HCT116 (cell line): Measurements from ENCODE around the gene CDK1.

Experiments
- ZNF274 ChIP-seq: fragments of 200-500 bp; sonication (Bioruptor generic); IDR thresholded peaks from 2 replicates; pipeline ENCODE4 v1.6.1; 2014; ENCODE audit warnings: mild to moderate bottlenecking, low read depth, low read length, inconsistent platforms
- TF ChIP-seq, protein P1 (sequence below), 3 experiments: fragments of 200-600 bp in 1 of 3; sonication (generic) in 1 of 3; IDR thresholded peaks in 2 of 3; conservative IDR thresholded peaks in 1 of 3; 2 replicates each; pipeline ENCODE4 v1.5.1; 2012 to 2017; ENCODE audit warnings: low read depth in 2 of 3, low read length in 2 of 3, antibody characterized with exemption in 1 of 3, borderline replicate concordance in 1 of 3, control low read depth in 1 of 3, mild to moderate bottlenecking in 1 of 3, mixed read lengths in 1 of 3, mixed run types in 1 of 3, moderate library complexity in 1 of 3; ENCODE audit not compliant: insufficient read depth in 1 of 3
- TF ChIP-seq, protein P2 (sequence below): IDR thresholded peaks from 2 replicates; pipeline ENCODE4 v1.6.1; 2012; ENCODE audit warnings: low read depth

DNA sequence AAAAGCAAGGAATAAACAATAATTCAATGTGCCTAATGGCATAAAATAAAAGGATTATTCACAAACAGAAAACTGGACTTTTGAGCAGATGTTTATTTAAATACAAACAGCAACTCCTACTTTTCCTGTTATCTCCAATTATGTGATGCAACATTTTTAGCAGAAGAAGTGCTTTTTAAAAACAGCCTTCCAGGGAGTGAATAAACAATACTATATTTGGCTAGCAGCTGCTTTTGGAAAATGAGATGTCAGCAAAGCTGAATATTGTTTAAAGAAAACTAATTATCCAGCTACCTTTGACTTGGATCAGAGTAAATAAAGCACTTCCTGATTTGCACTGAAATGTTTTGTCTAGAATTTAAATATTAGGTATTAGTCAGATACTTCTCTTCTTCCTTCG is 23.2 kb downstream of the CDK1 start:
- TF ChIP-seq, protein P1, sequence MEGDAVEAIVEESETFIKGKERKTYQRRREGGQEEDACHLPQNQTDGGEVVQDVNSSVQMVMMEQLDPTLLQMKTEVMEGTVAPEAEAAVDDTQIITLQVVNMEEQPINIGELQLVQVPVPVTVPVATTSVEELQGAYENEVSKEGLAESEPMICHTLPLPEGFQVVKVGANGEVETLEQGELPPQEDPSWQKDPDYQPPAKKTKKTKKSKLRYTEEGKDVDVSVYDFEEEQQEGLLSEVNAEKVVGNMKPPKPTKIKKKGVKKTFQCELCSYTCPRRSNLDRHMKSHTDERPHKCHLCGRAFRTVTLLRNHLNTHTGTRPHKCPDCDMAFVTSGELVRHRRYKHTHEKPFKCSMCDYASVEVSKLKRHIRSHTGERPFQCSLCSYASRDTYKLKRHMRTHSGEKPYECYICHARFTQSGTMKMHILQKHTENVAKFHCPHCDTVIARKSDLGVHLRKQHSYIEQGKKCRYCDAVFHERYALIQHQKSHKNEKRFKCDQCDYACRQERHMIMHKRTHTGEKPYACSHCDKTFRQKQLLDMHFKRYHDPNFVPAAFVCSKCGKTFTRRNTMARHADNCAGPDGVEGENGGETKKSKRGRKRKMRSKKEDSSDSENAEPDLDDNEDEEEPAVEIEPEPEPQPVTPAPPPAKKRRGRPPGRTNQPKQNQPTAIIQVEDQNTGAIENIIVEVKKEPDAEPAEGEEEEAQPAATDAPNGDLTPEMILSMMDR (IDR thresholded peaks at IDR 0.05 in 2 of 3, conservative IDR thresholded peaks at IDR 0.05 in 1 of 3; ENCODE audit: borderline replicate concordance in 1 of 3, insufficient read depth in 1 of 3, low read depth in 2 of 3, low read length in 2 of 3), result no peak
- TF ChIP-seq, protein P2, sequence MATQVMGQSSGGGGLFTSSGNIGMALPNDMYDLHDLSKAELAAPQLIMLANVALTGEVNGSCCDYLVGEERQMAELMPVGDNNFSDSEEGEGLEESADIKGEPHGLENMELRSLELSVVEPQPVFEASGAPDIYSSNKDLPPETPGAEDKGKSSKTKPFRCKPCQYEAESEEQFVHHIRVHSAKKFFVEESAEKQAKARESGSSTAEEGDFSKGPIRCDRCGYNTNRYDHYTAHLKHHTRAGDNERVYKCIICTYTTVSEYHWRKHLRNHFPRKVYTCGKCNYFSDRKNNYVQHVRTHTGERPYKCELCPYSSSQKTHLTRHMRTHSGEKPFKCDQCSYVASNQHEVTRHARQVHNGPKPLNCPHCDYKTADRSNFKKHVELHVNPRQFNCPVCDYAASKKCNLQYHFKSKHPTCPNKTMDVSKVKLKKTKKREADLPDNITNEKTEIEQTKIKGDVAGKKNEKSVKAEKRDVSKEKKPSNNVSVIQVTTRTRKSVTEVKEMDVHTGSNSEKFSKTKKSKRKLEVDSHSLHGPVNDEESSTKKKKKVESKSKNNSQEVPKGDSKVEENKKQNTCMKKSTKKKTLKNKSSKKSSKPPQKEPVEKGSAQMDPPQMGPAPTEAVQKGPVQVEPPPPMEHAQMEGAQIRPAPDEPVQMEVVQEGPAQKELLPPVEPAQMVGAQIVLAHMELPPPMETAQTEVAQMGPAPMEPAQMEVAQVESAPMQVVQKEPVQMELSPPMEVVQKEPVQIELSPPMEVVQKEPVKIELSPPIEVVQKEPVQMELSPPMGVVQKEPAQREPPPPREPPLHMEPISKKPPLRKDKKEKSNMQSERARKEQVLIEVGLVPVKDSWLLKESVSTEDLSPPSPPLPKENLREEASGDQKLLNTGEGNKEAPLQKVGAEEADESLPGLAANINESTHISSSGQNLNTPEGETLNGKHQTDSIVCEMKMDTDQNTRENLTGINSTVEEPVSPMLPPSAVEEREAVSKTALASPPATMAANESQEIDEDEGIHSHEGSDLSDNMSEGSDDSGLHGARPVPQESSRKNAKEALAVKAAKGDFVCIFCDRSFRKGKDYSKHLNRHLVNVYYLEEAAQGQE, result no peak
- TF ChIP-seq ZNF274, result no peak
